ENCODE data around the gene AHCYL2.
"Not testable (repeated sequence)": the region's sequence is repeated elsewhere in the genome, so short reads cannot be mapped to it uniquely, and the experiment has no call there.

The AHCYL2 gene

GRCh38 chr7:129458171-129458570 is 233.3 kb downstream of the AHCYL2 start:
- no peak for DNase-seq

GRCh38 chr7:129461809-129462208 is 237.0 kb downstream of the AHCYL2 start:
- no peak for DNase-seq

GRCh38 chr7:129462420-129462819 is 237.6 kb downstream of the AHCYL2 start:
- no peak for DNase-seq

- no peak for DNase-seq
Observed at GRCh38 chr7:129464194-129464593, 239.4 kb downstream of the AHCYL2 start.

GRCh38 chr7:129465080-129465479 is 240.2 kb downstream of the AHCYL2 start:
- DNase-seq = no peak

- DNase-seq = no peak
Observed at GRCh38 chr7:129466796-129467195, 242.0 kb downstream of the AHCYL2 start.

GRCh38 chr7:129468087-129468486 is 243.3 kb downstream of the AHCYL2 start:
- DNase-seq = no peak

- DNase-seq = no peak
Observed at GRCh38 chr7:129468547-129468946, 243.7 kb downstream of the AHCYL2 start.

- DNase-seq = no peak
Observed at GRCh38 chr7:129469930-129470329, 245.1 kb downstream of the AHCYL2 start.

- no peak for DNase-seq
Observed at GRCh38 chr7:129470411-129470810, 245.6 kb downstream of the AHCYL2 start.

- DNase-seq = no peak
Observed at GRCh38 chr7:129471402-129471827, 246.6 kb downstream of the AHCYL2 start.

- not testable (repeated sequence) for DNase-seq
Observed at GRCh38 chr7:129475931-129476330, 251.1 kb downstream of the AHCYL2 start.

GRCh38 chr7:129476398-129476797 is 251.6 kb downstream of the AHCYL2 start:
- not testable (repeated sequence) for DNase-seq
